Skeletal muscle tissue (tissue), 4 donors: ENCODE measurements around the gene MCTP1. TPM values are rescaled to one million over a fixed set of nuclear protein-coding genes. Genes with fewer than 3 reads are reported as not detected.

Source experiments
- H3K27ac ChIP-seq: one replicate; pipeline ENCODE4 v1.7.0; 2013; ENCODE audit warnings: mild to moderate bottlenecking, low read depth, low read length, inconsistent platforms
- H3K27me3 ChIP-seq, 3 donors: one replicate each; pipeline ENCODE4 v1.7.0; 2013; ENCODE audit warnings: low read length in 3 of 3; ENCODE audit not compliant: control insufficient read depth in 3 of 3, insufficient read depth in 3 of 3
- H3K36me3 ChIP-seq, 3 donors: one replicate each; pipeline ENCODE4 v1.7.0; 2013; ENCODE audit warnings: low read length in 3 of 3; ENCODE audit not compliant: control insufficient read depth in 3 of 3, insufficient read depth in 3 of 3
- H3K4me1 ChIP-seq, 3 donors: one replicate each; pipeline ENCODE4 v1.7.0; 2013; ENCODE audit warnings: low read length in 3 of 3, mild to moderate bottlenecking in 3 of 3; ENCODE audit not compliant: control insufficient read depth in 3 of 3, insufficient read depth in 3 of 3
- H3K4me3 ChIP-seq, 3 donors: one replicate each; pipeline ENCODE4 v1.7.0; 2013; ENCODE audit warnings: low read length in 3 of 3
- H3K9ac ChIP-seq, 3 donors: one replicate each; pipeline ENCODE4 v1.7.0; 2013; ENCODE audit warnings: low read length in 3 of 3, mild to moderate bottlenecking in 3 of 3, moderate library complexity in 2 of 3, low read depth in 1 of 3
- H3K9me3 ChIP-seq, 3 donors: one replicate each; pipeline ENCODE4 v1.7.0; 2013; ENCODE audit warnings: low read length in 3 of 3; ENCODE audit not compliant: control insufficient read depth in 3 of 3
- total RNA-seq: library from RNA; depleted of rRNA; stranded (reverse); fragments of >200 nt; gene quantifications from one replicate; pipeline ENCODE4 v1.2.3, GENCODE V29; 2014
- donor health status: Osteomylitis.

The MCTP1 gene
- total RNA-seq, 1 donor from 2014 or later, result 20.4 TPM

DNA sequence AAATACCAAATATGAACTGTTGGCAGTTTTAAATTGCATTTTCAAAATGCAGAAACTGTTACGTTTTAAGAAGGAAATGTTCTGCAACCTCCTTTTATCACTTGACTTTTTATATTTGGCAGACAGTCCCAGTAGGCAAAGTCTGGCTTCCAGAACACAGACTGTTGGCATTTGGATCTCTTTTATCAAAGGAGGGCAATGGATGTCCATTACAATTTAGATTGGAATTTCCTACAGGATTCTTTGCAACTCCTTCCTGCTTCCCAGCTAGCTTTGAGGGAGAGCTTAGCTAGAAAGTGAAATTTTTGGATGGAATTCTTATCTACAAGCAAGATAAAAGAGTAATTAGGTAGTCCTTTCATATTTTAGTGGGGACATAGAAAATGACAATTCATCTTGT, 523.8 kb downstream of the MCTP1 start:
- Histone ChIP-seq H3K36me3 (no peaks in the 10 kb centered on the region), H3K27me3 (no peaks in the 10 kb centered on the region), H3K27ac (no peak overlapping the region), H3K9me3 (no peaks in the 10 kb centered on the region), H3K4me3 (no peak overlapping the region), H3K9ac (no peak overlapping the region), H3K4me1 (no peaks in the 10 kb centered on the region)

DNA sequence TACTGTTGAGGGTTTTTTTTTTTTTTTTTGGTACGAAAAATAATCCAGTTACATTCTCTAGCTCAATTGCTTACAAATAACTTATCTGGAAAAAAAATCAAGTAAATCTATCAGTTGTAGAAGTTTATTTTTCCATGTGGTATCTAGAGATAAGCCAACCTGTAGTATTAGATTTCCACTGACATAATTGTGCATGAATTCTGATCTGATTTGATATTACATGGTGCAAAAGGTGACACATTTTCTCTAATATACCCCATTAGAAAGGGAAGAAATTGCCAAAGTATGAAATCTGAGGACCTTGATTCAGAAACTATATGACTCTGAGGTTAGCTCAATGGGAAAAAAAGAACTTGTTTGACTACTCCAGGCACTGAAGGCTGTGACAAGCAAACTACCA, 524.9 kb downstream of the MCTP1 start:
- Histone ChIP-seq H3K4me1 (no peaks in the 10 kb centered on the region), H3K9me3 (no peaks in the 10 kb centered on the region), H3K36me3 (no peaks in the 10 kb centered on the region), H3K27me3 (no peaks in the 10 kb centered on the region), H3K9ac (no peak overlapping the region), H3K4me3 (no peak overlapping the region), H3K27ac (no peak overlapping the region)

- H3K27me3 ChIP-seq, result no peaks in the 10 kb centered on the region
- no peaks in the 10 kb centered on the region for H3K4me1 ChIP-seq
- no peak overlapping the region for H3K9ac ChIP-seq
- no peaks in the 10 kb centered on the region for H3K9me3 ChIP-seq
- H3K36me3 ChIP-seq, result no peaks in the 10 kb centered on the region
- no peak overlapping the region for H3K4me3 ChIP-seq
- H3K27ac ChIP-seq, result no peak overlapping the region
Measured at GRCh38 chr5:94759022-94759421, 525.9 kb downstream of the MCTP1 start.

GRCh38 chr5:94754824-94755223, 530.1 kb downstream of the MCTP1 start:
- Histone ChIP-seq H3K4me1 (no peaks in the 10 kb centered on the region), H3K9me3 (no peaks in the 10 kb centered on the region), H3K27me3 (no peaks in the 10 kb centered on the region), H3K36me3 (no peaks in the 10 kb centered on the region), H3K27ac (no peak overlapping the region), H3K4me3 (no peak overlapping the region), H3K9ac (no peak overlapping the region)

DNA sequence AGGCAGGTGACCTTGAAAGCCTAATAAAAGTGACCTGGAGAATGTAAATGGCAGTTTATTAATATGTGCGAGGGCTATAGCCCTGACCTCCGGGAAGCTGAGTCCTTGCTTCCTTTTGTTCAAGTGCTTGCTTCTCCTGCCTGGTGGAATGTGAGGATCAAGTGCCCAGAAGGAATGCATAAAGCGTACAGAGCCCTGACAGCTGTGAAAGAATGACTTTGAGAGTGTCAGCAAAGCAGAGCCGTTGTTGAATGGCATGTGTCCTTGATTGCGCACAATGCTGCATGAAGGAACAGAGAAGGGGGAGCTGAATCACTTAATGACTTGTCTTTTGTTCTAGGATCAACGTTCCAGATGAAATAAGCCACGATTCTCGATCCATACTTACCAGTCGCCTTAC, 533.4 kb downstream of the MCTP1 start:
- Histone ChIP-seq H3K9me3 (no peaks in the 10 kb centered on the region), H3K27ac (no peak overlapping the region), H3K36me3 (no peaks in the 10 kb centered on the region), H3K4me3 (no peak overlapping the region), H3K4me1 (no peaks in the 10 kb centered on the region), H3K27me3 (no peaks in the 10 kb centered on the region), H3K9ac (no peak overlapping the region)

GRCh38 chr5:94750681-94751080, 534.2 kb downstream of the MCTP1 start:
- Histone ChIP-seq H3K9me3 (no peaks in the 10 kb centered on the region), H3K4me3 (no peak overlapping the region), H3K27ac (no peak overlapping the region), H3K36me3 (no peaks in the 10 kb centered on the region), H3K9ac (no peak overlapping the region), H3K27me3 (no peaks in the 10 kb centered on the region), H3K4me1 (no peaks in the 10 kb centered on the region)

- Histone ChIP-seq H3K27ac (no peak overlapping the region), H3K4me1 (no peaks in the 10 kb centered on the region), H3K9me3 (no peaks in the 10 kb centered on the region), H3K27me3 (no peaks in the 10 kb centered on the region), H3K4me3 (no peak overlapping the region), H3K9ac (no peak overlapping the region), H3K36me3 (no peaks in the 10 kb centered on the region)
Measured at GRCh38 chr5:94749042-94749441, 535.9 kb downstream of the MCTP1 start.

- Histone ChIP-seq H3K9ac (no peak overlapping the region), H3K27me3 (no peaks in the 10 kb centered on the region), H3K27ac (no peak overlapping the region), H3K9me3 (no peaks in the 10 kb centered on the region), H3K4me1 (no peaks in the 10 kb centered on the region), H3K36me3 (no peaks in the 10 kb centered on the region), H3K4me3 (no peak overlapping the region)
Measured at GRCh38 chr5:94748212-94748611, 536.7 kb downstream of the MCTP1 start.

- H3K36me3 ChIP-seq, result no peaks in the 10 kb centered on the region
- H3K27me3 ChIP-seq, result no peaks in the 10 kb centered on the region
- H3K9me3 ChIP-seq, result no peaks in the 10 kb centered on the region
- no peak overlapping the region for H3K27ac ChIP-seq
- no peak overlapping the region for H3K4me3 ChIP-seq
- H3K4me1 ChIP-seq, result no peaks in the 10 kb centered on the region
- H3K9ac ChIP-seq, result no peak overlapping the region
Measured at GRCh38 chr5:94747371-94747770, 537.5 kb downstream of the MCTP1 start.

GRCh38 chr5:94746731-94747124, 538.2 kb downstream of the MCTP1 start:
- no peaks in the 10 kb centered on the region for H3K36me3 ChIP-seq
- H3K27ac ChIP-seq, result no peak overlapping the region
- no peaks in the 10 kb centered on the region for H3K9me3 ChIP-seq
- H3K9ac ChIP-seq, result no peak overlapping the region
- H3K4me1 ChIP-seq, result no peaks in the 10 kb centered on the region
- no peaks in the 10 kb centered on the region for H3K27me3 ChIP-seq
- H3K4me3 ChIP-seq, result no peak overlapping the region
